Peyer's patch (tissue), 4 donors: Measurements from ENCODE around the gene STT3B.

Experiments used
- POLR2A ChIP-seq, 2 donors: fragments of 450-650 bp; IDR thresholded peaks; one replicate each; pipeline ENCODE4 v1.5.1; 2017; ENCODE audit warnings: antibody characterized with exemption in 2 of 2, mild to moderate bottlenecking in 2 of 2, moderate library complexity in 2 of 2
- TF ChIP-seq, protein P1 (sequence below), 6 experiments: fragments of 450-650 bp in 4 of 6; fragments of 200-600 bp in 2 of 6; sonication (generic) in 1 of 6; IDR thresholded peaks; one replicate each; pipeline ENCODE4 v1.5.1; 2017 to 2019; ENCODE audit warnings: antibody characterized with exemption in 6 of 6, mild to moderate bottlenecking in 3 of 6, moderate library complexity in 1 of 6

DNA sequence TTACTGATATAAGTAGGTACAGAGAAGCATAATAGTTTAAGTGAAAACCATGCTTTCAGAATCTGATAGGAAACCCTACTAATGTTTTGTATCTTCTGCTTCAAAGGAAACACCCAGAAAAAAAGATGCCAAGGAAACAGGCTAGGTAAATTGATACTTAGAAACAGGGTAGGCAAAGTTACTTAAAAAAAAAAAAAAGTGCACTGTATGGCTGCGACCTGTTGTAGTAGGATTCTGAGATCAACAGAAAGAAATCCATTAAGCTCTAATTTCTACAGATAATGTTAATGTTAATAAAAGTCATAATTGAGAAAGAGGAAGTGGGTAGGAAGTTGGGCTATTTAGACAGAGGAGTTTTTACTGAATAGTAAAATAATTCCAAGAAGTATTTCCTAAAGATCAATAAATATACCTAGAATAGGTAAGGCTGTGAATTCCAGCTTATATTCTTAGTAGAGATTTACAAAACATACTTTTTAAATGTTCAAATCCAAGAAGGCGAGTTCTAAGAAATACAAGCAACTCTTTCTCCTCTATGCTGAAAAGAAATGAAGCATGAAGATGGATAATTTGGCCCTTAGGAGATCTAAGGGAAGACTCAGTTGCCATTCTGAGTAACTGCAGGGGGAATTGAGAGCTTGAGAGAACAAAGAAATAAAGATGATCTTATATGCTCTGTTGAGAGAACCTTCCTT lies 24.1 kb upstream of the STT3B start:
- no peak for TF ChIP-seq POLR2A (IDR thresholded peaks at IDR 0.05)
- TF ChIP-seq, protein P1, sequence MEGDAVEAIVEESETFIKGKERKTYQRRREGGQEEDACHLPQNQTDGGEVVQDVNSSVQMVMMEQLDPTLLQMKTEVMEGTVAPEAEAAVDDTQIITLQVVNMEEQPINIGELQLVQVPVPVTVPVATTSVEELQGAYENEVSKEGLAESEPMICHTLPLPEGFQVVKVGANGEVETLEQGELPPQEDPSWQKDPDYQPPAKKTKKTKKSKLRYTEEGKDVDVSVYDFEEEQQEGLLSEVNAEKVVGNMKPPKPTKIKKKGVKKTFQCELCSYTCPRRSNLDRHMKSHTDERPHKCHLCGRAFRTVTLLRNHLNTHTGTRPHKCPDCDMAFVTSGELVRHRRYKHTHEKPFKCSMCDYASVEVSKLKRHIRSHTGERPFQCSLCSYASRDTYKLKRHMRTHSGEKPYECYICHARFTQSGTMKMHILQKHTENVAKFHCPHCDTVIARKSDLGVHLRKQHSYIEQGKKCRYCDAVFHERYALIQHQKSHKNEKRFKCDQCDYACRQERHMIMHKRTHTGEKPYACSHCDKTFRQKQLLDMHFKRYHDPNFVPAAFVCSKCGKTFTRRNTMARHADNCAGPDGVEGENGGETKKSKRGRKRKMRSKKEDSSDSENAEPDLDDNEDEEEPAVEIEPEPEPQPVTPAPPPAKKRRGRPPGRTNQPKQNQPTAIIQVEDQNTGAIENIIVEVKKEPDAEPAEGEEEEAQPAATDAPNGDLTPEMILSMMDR (IDR thresholded peaks at IDR 0.05): no peak
